ENCODE results near the gene XDH. TPM values are rescaled to one million over a fixed set of nuclear protein-coding genes. Genes with fewer than 3 reads are reported as not detected.

Gene XDH
- total and polyA plus RNA-seq, 4 donors, result under 0.01 to 0.06 (median 0.04) TPM

DNA sequence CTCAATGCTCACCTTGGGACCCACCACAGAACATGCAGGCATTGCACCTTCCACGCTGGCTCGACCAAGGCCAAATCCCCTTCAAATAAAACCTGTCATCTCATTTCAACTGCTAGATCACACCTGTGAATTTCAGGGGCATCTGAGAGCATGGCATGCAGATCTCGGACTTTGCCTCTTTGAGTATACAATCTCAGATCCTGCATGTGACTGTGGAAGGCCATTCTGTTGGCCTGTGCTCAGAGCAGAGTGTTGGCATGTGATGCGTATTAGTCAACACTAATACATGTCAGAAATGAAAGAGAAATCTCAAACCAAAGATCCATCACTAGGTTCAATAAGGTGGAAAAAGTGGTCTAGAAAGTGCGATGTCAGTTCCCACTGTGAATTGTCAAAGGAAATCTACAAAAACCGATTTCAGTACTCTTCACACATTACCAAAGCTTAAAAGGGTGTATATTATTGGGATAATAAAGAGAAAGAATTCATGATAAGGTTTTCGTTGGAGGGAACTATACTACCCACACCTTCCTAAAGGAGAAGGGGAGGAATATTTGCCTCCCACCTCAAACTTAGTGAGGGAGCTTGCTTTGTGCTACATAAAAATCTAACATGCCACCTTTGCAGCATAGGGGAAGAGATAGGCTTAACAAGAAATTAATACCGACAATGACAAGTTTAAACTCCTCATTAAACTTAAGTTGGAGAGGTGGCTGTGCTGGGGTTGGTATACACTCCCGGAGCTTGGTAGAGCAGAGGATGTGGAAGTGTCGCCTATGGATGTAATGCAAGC lies 7.8 kb downstream of the XDH start:
- H3K9me3 ChIP-seq (ENCODE audit: control insufficient read depth, insufficient read depth, low read length), result no peaks in the 10 kb centered on the region
- DNase-seq (ENCODE audit: low read depth in 4 of 6, low spot score in 6 of 6), result no peak
- H3K4me3 ChIP-seq (ENCODE audit: low read depth, low read length), result no peak overlapping the region
- no peaks in the 10 kb centered on the region for H3K4me1 ChIP-seq (ENCODE audit: control insufficient read depth, insufficient read depth, low read length)
- no peak overlapping the region for H3K27ac ChIP-seq (ENCODE audit: low read depth, low read length)
- H3K27me3 ChIP-seq (ENCODE audit: control insufficient read depth, insufficient read depth, low read length), result no peaks in the 10 kb centered on the region
- H3K36me3 ChIP-seq (ENCODE audit: control insufficient read depth, insufficient read depth, low read length), result no peaks in the 10 kb centered on the region
- 100% methylated on average over 4 of the region's 10 CpGs for WGBS (ENCODE audit: insufficient coverage)

DNA sequence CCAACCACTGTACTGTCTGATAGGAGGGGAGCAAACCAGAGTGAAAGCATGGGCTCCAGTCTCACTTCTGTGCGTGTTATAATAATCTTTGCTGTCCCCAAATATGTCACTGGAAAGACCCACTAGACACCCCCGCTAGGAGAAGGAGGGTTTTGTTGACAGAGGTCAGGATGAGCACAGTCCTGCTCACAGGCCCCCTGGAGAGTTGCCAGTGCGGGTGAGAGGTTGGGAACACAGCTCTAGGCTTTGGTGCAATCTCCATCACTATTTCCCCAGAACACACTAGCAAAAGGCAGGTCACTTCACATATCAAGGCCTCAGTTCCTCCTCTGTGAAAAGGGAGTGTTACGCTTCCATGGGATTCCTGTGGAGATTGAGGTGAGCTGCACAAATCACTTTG lies 9.7 kb downstream of the XDH start:
- Histone ChIP-seq H3K9me3 (ENCODE audit: control insufficient read depth, insufficient read depth, low read length) (no peaks in the 10 kb centered on the region), H3K27ac (ENCODE audit: low read depth, low read length) (no peak overlapping the region), H3K27me3 (ENCODE audit: control insufficient read depth, insufficient read depth, low read length) (no peaks in the 10 kb centered on the region), H3K4me3 (ENCODE audit: low read depth, low read length) (no peak overlapping the region), H3K36me3 (ENCODE audit: control insufficient read depth, insufficient read depth, low read length) (no peaks in the 10 kb centered on the region), H3K4me1 (ENCODE audit: control insufficient read depth, insufficient read depth, low read length) (no peaks in the 10 kb centered on the region)
- DNase-seq (ENCODE audit: low read depth in 4 of 6, low spot score in 6 of 6), result no peak
- 86% methylated on average over 1 of the region's 4 CpGs for whole genome bisulfite sequencing (ENCODE audit: insufficient coverage)

DNA sequence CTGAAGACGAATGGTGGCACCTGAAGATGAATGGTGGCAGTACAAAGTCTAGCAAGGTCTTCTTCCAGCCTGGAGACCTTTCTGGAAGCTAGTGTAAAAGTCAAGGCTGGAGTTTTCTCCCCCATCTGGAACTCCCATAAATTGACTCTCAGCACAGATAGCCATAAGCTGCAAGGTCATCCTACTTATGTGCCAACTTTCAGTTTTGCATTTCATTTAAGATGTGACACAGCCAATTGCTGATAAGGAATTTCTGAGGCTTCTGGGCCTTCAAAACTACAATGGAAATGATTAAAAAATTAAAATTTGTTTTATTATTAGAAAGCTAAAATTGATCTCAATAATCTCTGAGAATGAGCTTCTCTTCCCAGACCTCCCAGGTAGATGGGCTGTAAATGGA lies 10.2 kb downstream of the XDH start:
- Histone ChIP-seq H3K36me3 (ENCODE audit: control insufficient read depth, insufficient read depth, low read length) (no peaks in the 10 kb centered on the region), H3K4me3 (ENCODE audit: low read depth, low read length) (no peak overlapping the region), H3K9me3 (ENCODE audit: control insufficient read depth, insufficient read depth, low read length) (no peaks in the 10 kb centered on the region), H3K4me1 (ENCODE audit: control insufficient read depth, insufficient read depth, low read length) (no peaks in the 10 kb centered on the region), H3K27ac (ENCODE audit: low read depth, low read length) (no peak overlapping the region), H3K27me3 (ENCODE audit: control insufficient read depth, insufficient read depth, low read length) (no peaks in the 10 kb centered on the region)
- DNase-seq (ENCODE audit: low read depth in 4 of 6, low spot score in 6 of 6), result no peak
- 100% methylated on average over 1 of the region's 1 CpG for WGBS (ENCODE audit: insufficient coverage)

DNA sequence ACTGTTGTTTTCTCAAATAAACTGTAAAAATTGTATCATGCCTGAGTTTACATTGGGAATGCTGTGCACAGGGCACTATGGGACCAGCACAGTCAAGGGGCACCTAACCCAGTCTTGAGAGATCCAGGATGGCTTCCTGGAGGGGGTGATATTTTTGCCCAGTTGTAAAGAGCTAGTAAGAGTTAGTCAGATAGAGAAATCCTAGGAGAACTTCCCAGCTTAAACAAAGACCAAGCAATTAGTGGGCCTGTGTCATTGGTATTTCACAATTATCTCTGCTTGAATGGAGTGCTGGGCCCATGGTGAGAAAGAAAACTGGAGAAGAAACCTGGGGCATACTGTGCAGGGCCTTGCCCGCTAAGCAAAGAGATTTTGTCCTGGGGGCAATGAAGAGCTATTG lies 12.2 kb downstream of the XDH start:
- no peaks in the 10 kb centered on the region for H3K36me3 ChIP-seq (ENCODE audit: control insufficient read depth, insufficient read depth, low read length)
- WGBS (ENCODE audit: insufficient coverage), result no CpG with 5 or more reads among the region's 1 CpG
- H3K4me1 ChIP-seq (ENCODE audit: control insufficient read depth, insufficient read depth, low read length), result no peaks in the 10 kb centered on the region
- H3K27ac ChIP-seq (ENCODE audit: low read depth, low read length), result no peak overlapping the region
- H3K27me3 ChIP-seq (ENCODE audit: control insufficient read depth, insufficient read depth, low read length), result no peaks in the 10 kb centered on the region
- no peak overlapping the region for H3K4me3 ChIP-seq (ENCODE audit: low read depth, low read length)
- no peak for DNase-seq (ENCODE audit: low read depth in 4 of 6, low spot score in 6 of 6)
- no peaks in the 10 kb centered on the region for H3K9me3 ChIP-seq (ENCODE audit: control insufficient read depth, insufficient read depth, low read length)

DNA sequence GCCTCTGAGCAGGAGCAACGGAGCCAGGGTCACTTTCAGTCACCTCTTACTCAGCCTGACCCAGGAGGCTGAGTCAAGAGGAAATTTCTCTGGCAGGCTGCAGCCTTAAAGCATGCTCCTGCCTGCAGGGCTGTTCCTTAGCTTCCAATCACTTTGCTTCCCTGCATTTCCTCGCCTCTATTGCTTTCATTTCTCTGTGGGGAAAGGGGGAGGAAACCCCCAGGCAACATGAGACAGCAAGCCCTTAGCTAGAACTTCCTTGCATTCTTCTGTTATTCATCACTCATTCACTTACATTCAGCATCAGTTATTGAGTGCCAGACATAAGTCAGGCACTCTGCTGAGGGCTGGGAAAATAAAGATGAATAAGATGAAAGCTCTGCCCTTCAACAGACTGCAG lies 13.0 kb downstream of the XDH start:
- DNase-seq (ENCODE audit: low read depth in 4 of 6, low spot score in 6 of 6), result no peak
- Histone ChIP-seq H3K4me1 (ENCODE audit: control insufficient read depth, insufficient read depth, low read length) (no peaks in the 10 kb centered on the region), H3K36me3 (ENCODE audit: control insufficient read depth, insufficient read depth, low read length) (no peaks in the 10 kb centered on the region), H3K4me3 (ENCODE audit: low read depth, low read length) (no peak overlapping the region), H3K9me3 (ENCODE audit: control insufficient read depth, insufficient read depth, low read length) (no peaks in the 10 kb centered on the region), H3K27ac (ENCODE audit: low read depth, low read length) (no peak overlapping the region), H3K27me3 (ENCODE audit: control insufficient read depth, insufficient read depth, low read length) (no peaks in the 10 kb centered on the region)
- WGBS (ENCODE audit: insufficient coverage), result 58% methylated on average over 1 of the region's 2 CpGs

DNA sequence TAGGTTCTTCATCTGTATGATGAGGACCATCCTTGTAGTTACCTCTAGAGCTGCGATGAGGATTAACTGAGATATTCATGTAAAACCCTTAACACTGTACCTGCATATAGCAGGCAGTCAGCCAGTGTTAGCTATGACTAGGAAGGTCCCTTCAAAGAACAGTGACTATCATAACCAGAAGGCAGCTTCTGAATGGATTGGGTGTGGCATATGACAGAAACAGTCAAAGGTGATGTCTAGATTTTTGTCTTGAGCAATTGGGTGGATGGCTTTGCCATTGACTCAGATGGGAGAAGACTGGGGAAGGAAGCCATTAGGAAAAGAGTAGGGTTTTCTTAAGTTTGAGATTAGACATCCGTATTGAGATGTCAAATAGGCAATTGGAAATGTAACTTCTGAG lies 15.7 kb downstream of the XDH start:
- 93% methylated on average over 1 of the region's 2 CpGs for WGBS (ENCODE audit: insufficient coverage)
- Histone ChIP-seq H3K4me1 (ENCODE audit: control insufficient read depth, insufficient read depth, low read length) (no peaks in the 10 kb centered on the region), H3K27me3 (ENCODE audit: control insufficient read depth, insufficient read depth, low read length) (no peaks in the 10 kb centered on the region), H3K36me3 (ENCODE audit: control insufficient read depth, insufficient read depth, low read length) (no peaks in the 10 kb centered on the region), H3K27ac (ENCODE audit: low read depth, low read length) (no peak overlapping the region), H3K4me3 (ENCODE audit: low read depth, low read length) (no peak overlapping the region), H3K9me3 (ENCODE audit: control insufficient read depth, insufficient read depth, low read length) (no peaks in the 10 kb centered on the region)
- DNase-seq (ENCODE audit: low read depth in 4 of 6, low spot score in 6 of 6), result no peak

DNA sequence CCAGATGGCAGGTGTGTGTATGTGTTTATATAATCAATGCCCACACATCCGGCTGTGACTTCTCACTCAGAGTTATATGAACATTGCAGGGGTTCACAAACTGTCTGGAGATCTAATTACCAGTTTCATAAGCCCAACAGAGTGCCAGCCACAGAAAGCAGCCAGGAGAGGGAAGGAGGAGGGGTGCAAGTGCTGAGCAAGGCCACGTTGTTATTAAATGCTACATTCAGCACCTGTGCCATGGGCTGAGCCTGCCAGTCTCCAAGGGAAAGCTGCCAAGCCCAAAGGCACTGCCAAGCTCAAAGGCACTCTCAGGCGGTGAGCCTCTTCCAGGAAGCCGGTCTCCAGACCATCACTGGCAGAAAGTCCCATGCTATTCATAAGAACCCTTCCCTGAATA lies 17.4 kb downstream of the XDH start:
- Histone ChIP-seq H3K36me3 (ENCODE audit: control insufficient read depth, insufficient read depth, low read length) (no peaks in the 10 kb centered on the region), H3K4me3 (ENCODE audit: low read depth, low read length) (no peak overlapping the region), H3K27me3 (ENCODE audit: control insufficient read depth, insufficient read depth, low read length) (no peaks in the 10 kb centered on the region), H3K27ac (ENCODE audit: low read depth, low read length) (no peak overlapping the region), H3K4me1 (ENCODE audit: control insufficient read depth, insufficient read depth, low read length) (no peaks in the 10 kb centered on the region), H3K9me3 (ENCODE audit: control insufficient read depth, insufficient read depth, low read length) (no peaks in the 10 kb centered on the region)
- WGBS (ENCODE audit: insufficient coverage), result 40% methylated on average over 3 of the region's 4 CpGs
- peak in 3 of 6 donors; percentile 4 to 83 (median 69) for DNase-seq (ENCODE audit: low read depth in 4 of 6, low spot score in 6 of 6)

DNA sequence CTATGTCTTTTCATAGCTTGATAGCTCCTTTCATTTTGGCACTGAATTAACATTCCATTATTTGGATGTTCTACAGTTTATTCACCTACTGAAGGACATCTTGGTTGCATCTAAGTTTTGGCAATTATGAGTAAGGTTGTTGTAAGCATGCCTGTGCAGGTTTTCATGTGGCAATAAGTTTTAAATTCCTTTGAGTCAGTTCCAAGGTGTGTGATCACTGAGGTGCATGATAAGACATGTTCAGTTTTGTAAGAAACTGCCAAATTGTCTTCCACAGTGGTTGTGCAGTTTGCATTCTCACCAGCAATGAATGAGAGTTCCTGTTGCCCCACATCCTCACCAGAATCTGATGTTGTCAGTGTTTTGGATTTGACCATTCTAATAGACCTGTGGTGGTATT lies 24.2 kb downstream of the XDH start:
- DNase-seq (ENCODE audit: low read depth in 4 of 6, low spot score in 6 of 6), result no peak
- Histone ChIP-seq H3K9me3 (ENCODE audit: control insufficient read depth, insufficient read depth, low read length) (no peaks in the 10 kb centered on the region), H3K27me3 (ENCODE audit: control insufficient read depth, insufficient read depth, low read length) (no peaks in the 10 kb centered on the region), H3K27ac (ENCODE audit: low read depth, low read length) (no peak overlapping the region), H3K36me3 (ENCODE audit: control insufficient read depth, insufficient read depth, low read length) (no peaks in the 10 kb centered on the region), H3K4me3 (ENCODE audit: low read depth, low read length) (no peak overlapping the region), H3K4me1 (ENCODE audit: control insufficient read depth, insufficient read depth, low read length) (no peaks in the 10 kb centered on the region)

DNA sequence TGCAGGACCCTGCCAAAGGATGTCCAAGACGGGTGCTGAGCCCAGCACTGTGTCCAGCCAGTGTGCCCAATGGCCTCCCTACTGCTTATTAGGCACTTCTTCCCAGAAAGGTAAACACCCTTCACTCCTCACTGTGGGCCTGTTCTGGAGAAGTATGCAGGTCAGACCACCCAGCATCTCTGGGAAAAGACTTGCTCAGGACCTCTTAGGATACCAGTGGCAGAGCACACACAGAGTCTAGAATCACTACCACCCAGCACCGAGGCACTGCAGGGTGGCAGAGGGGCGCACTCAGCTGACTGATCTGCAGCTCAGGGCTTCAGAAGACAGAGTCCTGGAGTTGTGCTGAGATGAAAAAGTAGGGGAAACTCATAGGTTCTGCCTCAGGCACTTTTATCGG lies 25.8 kb downstream of the XDH start:
- Histone ChIP-seq H3K4me3 (ENCODE audit: low read depth, low read length) (no peak overlapping the region), H3K4me1 (ENCODE audit: control insufficient read depth, insufficient read depth, low read length) (no peaks in the 10 kb centered on the region), H3K36me3 (ENCODE audit: control insufficient read depth, insufficient read depth, low read length) (no peaks in the 10 kb centered on the region), H3K9me3 (ENCODE audit: control insufficient read depth, insufficient read depth, low read length) (no peaks in the 10 kb centered on the region), H3K27ac (ENCODE audit: low read depth, low read length) (no peak overlapping the region), H3K27me3 (ENCODE audit: control insufficient read depth, insufficient read depth, low read length) (no peaks in the 10 kb centered on the region)
- 87% methylated on average over 4 of the region's 4 CpGs for WGBS (ENCODE audit: insufficient coverage)
- DNase-seq (ENCODE audit: low read depth in 4 of 6, low spot score in 6 of 6), result no peak

DNA sequence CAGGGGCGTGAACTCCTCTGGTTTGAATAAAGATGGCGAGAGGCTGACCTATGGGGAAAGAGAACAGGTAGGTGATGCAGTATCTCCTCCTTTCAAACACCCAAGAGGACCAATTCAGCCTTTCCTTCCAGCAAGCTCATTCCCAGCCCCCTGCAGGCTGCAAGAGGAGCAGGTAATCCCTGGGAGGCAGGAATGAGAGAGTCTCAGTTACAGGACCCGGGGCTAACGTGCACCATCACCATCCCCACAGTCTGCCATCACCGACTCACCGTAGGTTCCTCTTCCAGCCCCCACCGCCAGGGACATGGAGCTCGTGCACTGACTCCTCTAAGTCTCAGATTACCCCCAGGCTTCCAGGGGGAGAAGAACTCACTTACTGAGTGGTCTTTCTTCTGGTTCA lies 26.7 kb downstream of the XDH start:
- Histone ChIP-seq H3K27ac (ENCODE audit: low read depth, low read length) (no peak overlapping the region), H3K36me3 (ENCODE audit: control insufficient read depth, insufficient read depth, low read length) (no peaks in the 10 kb centered on the region), H3K4me1 (ENCODE audit: control insufficient read depth, insufficient read depth, low read length) (no peaks in the 10 kb centered on the region), H3K27me3 (ENCODE audit: control insufficient read depth, insufficient read depth, low read length) (no peaks in the 10 kb centered on the region), H3K4me3 (ENCODE audit: low read depth, low read length) (no peak overlapping the region), H3K9me3 (ENCODE audit: control insufficient read depth, insufficient read depth, low read length) (no peaks in the 10 kb centered on the region)
- WGBS (ENCODE audit: insufficient coverage), result 79% methylated on average over 5 of the region's 8 CpGs
- DNase-seq (ENCODE audit: low read depth in 4 of 6, low spot score in 6 of 6), result no peak
